ENCODE data around the gene TMEM11. TPM values are rescaled to one million over a fixed set of nuclear protein-coding genes. Genes with fewer than 3 reads are reported as not detected.
A peak's percentile ranks its signal among the peaks of the same experiment; 100 is the strongest.

TMEM11 gene, protein sequence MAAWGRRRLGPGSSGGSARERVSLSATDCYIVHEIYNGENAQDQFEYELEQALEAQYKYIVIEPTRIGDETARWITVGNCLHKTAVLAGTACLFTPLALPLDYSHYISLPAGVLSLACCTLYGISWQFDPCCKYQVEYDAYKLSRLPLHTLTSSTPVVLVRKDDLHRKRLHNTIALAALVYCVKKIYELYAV
- 10 to 100 TPM; 28.1 to 34.1 (median 33.1) TPM for total RNA-seq

DNA sequence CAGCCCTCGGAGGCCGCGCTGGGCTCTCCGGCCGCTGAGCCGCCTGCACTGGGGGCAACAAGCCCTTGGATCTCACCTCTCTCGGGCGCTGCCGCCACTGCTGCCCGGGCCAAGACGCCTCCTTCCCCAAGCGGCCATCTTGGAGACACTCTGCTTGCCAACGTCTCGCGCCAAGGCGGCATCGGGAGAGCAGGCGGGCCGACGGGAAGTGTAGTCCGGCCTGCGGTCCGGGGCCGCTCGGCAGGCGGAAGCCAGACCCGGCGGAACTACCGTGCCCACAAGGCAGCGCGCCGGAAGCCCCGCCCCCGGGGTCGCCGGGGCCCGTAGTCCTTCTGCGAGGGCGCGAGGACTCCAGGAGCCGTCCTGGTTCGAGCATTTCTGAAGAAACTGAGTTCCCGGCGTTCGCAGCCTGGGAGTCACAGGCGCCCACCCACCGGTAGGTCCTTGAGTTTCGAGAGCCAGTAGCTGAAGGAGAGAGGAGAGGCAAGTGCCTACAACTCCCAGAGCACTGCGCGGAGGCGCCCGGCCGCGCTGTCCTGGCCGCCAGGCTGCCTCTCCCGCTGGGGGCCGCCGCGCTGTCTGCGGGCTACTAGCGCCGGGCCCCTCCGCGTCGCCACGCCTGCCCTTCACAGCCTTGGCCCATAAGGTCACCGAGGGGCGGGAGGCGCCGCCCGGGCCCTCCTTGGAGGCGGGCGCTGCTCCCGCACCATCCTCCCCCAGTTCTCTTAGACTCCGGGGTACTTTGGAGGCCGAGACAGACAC, at the start of gene TMEM11:
TSS of gene TMEM11 (minus strand) at position 147 of the 762 bp plus-strand sequence. CDS start at position 138, 9 bp downstream.
- peak within 1 kb of the TSS; percentile 94 for H3K27ac ChIP-seq
- H3K9me3 ChIP-seq = no peaks in the 10 kb centered on the region
- TF ChIP-seq POLR2A (IDR thresholded peaks at IDR 0.05) (peak; percentile 54), POLR2AphosphoS5 (IDR thresholded peaks at IDR 0.05) (peak; percentile 84 to 91 (median 85))
- TF ChIP-seq, protein P1, sequence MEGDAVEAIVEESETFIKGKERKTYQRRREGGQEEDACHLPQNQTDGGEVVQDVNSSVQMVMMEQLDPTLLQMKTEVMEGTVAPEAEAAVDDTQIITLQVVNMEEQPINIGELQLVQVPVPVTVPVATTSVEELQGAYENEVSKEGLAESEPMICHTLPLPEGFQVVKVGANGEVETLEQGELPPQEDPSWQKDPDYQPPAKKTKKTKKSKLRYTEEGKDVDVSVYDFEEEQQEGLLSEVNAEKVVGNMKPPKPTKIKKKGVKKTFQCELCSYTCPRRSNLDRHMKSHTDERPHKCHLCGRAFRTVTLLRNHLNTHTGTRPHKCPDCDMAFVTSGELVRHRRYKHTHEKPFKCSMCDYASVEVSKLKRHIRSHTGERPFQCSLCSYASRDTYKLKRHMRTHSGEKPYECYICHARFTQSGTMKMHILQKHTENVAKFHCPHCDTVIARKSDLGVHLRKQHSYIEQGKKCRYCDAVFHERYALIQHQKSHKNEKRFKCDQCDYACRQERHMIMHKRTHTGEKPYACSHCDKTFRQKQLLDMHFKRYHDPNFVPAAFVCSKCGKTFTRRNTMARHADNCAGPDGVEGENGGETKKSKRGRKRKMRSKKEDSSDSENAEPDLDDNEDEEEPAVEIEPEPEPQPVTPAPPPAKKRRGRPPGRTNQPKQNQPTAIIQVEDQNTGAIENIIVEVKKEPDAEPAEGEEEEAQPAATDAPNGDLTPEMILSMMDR (IDR thresholded peaks at IDR 0.05) = peak in 1 of 3 donors; percentile 17
- peaks cover 0 to 18% of the 10 kb centered on the region in 2 donors for H3K4me1 ChIP-seq
- peak within 1 kb of the TSS; percentile 96 to 99 (median 99) for H3K4me3 ChIP-seq
- no peaks in the 10 kb centered on the region for H3K27me3 ChIP-seq
- DNase-seq (ENCODE audit: low spot score in 2 of 2) = peak; percentile 94
- no peaks in the 10 kb centered on the region for H3K36me3 ChIP-seq
- intact Hi-C loops (cut with DNase I; ENCODE audit: low total_unique reads) = no loop called here

GRCh38 chr17:21263376-21263775, 49.4 kb upstream of the TMEM11 start:
- no peak for DNase-seq (ENCODE audit: low spot score in 2 of 2)
- no peak overlapping the region for H3K4me3 ChIP-seq
- TF ChIP-seq POLR2AphosphoS5 (IDR thresholded peaks at IDR 0.05) (no peak), POLR2A (IDR thresholded peaks at IDR 0.05) (no peak)
- TF ChIP-seq, protein P1 (IDR thresholded peaks at IDR 0.05) = no peak
- intact Hi-C loops (cut with DNase I; ENCODE audit: low total_unique reads) = no loop called here
- no peaks in the 10 kb centered on the region for H3K36me3 ChIP-seq
- no peaks in the 10 kb centered on the region for H3K4me1 ChIP-seq
- H3K27ac ChIP-seq = no peak overlapping the region
- no peaks in the 10 kb centered on the region for H3K27me3 ChIP-seq
- H3K9me3 ChIP-seq = no peaks in the 10 kb centered on the region

- no peaks in the 10 kb centered on the region for H3K27me3 ChIP-seq
- no peak overlapping the region for H3K4me3 ChIP-seq
- no peaks in the 10 kb centered on the region for H3K4me1 ChIP-seq
- H3K36me3 ChIP-seq = no peaks in the 10 kb centered on the region
- intact Hi-C loops (cut with DNase I; ENCODE audit: low total_unique reads) = no loop called here
- TF ChIP-seq POLR2AphosphoS5 (IDR thresholded peaks at IDR 0.05) (no peak), POLR2A (IDR thresholded peaks at IDR 0.05) (no peak)
- TF ChIP-seq, protein P1 (IDR thresholded peaks at IDR 0.05) = no peak
- no peak overlapping the region for H3K27ac ChIP-seq
- no peaks in the 10 kb centered on the region for H3K9me3 ChIP-seq
- no peak for DNase-seq (ENCODE audit: low spot score in 2 of 2)
These were observed 48.5 kb upstream of the TMEM11 start for GRCh38 chr17:21262259-21262993.

- DNase-seq (ENCODE audit: low spot score in 2 of 2) = no peak
- Histone ChIP-seq H3K27me3 (no peaks in the 10 kb centered on the region), H3K36me3 (no peaks in the 10 kb centered on the region), H3K27ac (no peak overlapping the region), H3K4me3 (no peak overlapping the region), H3K4me1 (peaks cover 0 to 3% of the 10 kb centered on the region in 2 donors), H3K9me3 (no peaks in the 10 kb centered on the region)
- TF ChIP-seq POLR2A (IDR thresholded peaks at IDR 0.05) (no peak), POLR2AphosphoS5 (IDR thresholded peaks at IDR 0.05) (no peak)
- TF ChIP-seq, protein P1 (IDR thresholded peaks at IDR 0.05) = no peak
- intact Hi-C loops (cut with DNase I; ENCODE audit: low total_unique reads) = no loop called here
These were observed 44.6 kb upstream of the TMEM11 start for GRCh38 chr17:21258593-21258992.
